HEK293 (cell line): ENCODE measurements around the gene MTUS2.

Experiments
- CTCF ChIA-PET: fragments of 350-600 bp; formaldehyde crosslinking; extraction: SDS; loops from one replicate; lab custom pipeline; 2021; ENCODE audit warnings: antibody characterized with exemption; lab: Yijun Ruan, JAX
- POLR2A ChIA-PET: fragments of 300-600 bp; formaldehyde crosslinking; extraction: SDS; loops from one replicate; lab custom pipeline; 2020; ENCODE audit warnings: antibody characterized with exemption, inconsistent platforms; lab: Yijun Ruan, JAX
- H3K27ac ChIP-seq: fragments of 200-500 bp; sonication (Bioruptor generic); 2 replicates; pipeline ENCODE4 v1.5.1; 2014; ENCODE audit warnings: low read depth, low read length, control low read depth, inconsistent platforms; ENCODE audit errors: extremely low read depth
- H3K36me3 ChIP-seq, 2 experiments: fragments of 200-500 bp in 1 of 2; sonication (Bioruptor generic) in 1 of 2; 1 replicate in 1 of 2; 2 replicates in 1 of 2; pipeline ENCODE4 v1.5.1; 2014 to 2017; ENCODE audit warnings: inconsistent platforms in 2 of 2, low read length in 2 of 2; ENCODE audit not compliant: control insufficient read depth in 2 of 2, insufficient read depth in 1 of 2
- H3K4me1 ChIP-seq: fragments of 200-500 bp; sonication (Bioruptor generic); 2 replicates; pipeline ENCODE4 v1.5.1; 2014; ENCODE audit warnings: mild to moderate bottlenecking, low read length, inconsistent platforms; ENCODE audit not compliant: control insufficient read depth, insufficient read depth
- H3K4me3 ChIP-seq: 2 replicates; pipeline ENCODE4 v1.5.1; 2011; ENCODE audit warnings: low read depth, mild to moderate bottlenecking, control low read depth, low read length, moderate library complexity
- H3K9me3 ChIP-seq: fragments of 200-500 bp; sonication (Bioruptor generic); 2 replicates; pipeline ENCODE4 v1.5.1; 2014; ENCODE audit warnings: low read depth, low read length, inconsistent platforms; ENCODE audit not compliant: control insufficient read depth, insufficient read depth
- KLF16 ChIP-seq: fragments of 450-650 bp; formaldehyde crosslinking; IDR thresholded peaks from 2 replicates; pipeline ENCODE4 v1.5.1; 2017; ENCODE audit warnings: missing biosample characterization, missing genetic modification characterization
- KLF9 ChIP-seq: fragments of 450-650 bp; formaldehyde crosslinking; IDR thresholded peaks from 2 replicates; pipeline ENCODE4 v1.5.1; 2016; ENCODE audit warnings: missing biosample characterization, missing genetic modification characterization, low read depth
- REPIN1 ChIP-seq: fragments of 450-650 bp; formaldehyde crosslinking; IDR thresholded peaks from 2 replicates; pipeline ENCODE4 v1.5.1; 2017; ENCODE audit warnings: missing biosample characterization, missing genetic modification characterization, low read depth
- SCRT1 ChIP-seq: fragments of 450-650 bp; formaldehyde crosslinking; IDR thresholded peaks from 2 replicates; pipeline ENCODE4 v1.5.1; 2016; ENCODE audit warnings: missing biosample characterization, missing genetic modification characterization, borderline replicate concordance
- SETDB1 ChIP-seq: IDR thresholded peaks from one replicate; pipeline ENCODE4 v1.6.1; 2017; ENCODE audit warnings: mild to moderate bottlenecking, low read length, moderate library complexity, mixed read lengths; ENCODE audit not compliant: insufficient read length
- TCF7L2 ChIP-seq: IDR thresholded peaks from 2 replicates; pipeline ENCODE4 v1.6.1; 2011; ENCODE audit warnings: low read depth, mild to moderate bottlenecking, inconsistent platforms, low read length, moderate library complexity, borderline replicate concordance
- ZEB2 ChIP-seq: fragments of 450-650 bp; formaldehyde crosslinking; IDR thresholded peaks from 2 replicates; pipeline ENCODE4 v1.5.1; 2016; ENCODE audit warnings: missing biosample characterization, missing genetic modification characterization
- ZFP69B ChIP-seq: fragments of 450-650 bp; formaldehyde crosslinking; IDR thresholded peaks from 2 replicates; pipeline ENCODE4 v1.5.1; 2016; ENCODE audit warnings: missing biosample characterization, missing genetic modification characterization
- ZNF121 ChIP-seq: fragments of 450-650 bp; formaldehyde crosslinking; IDR thresholded peaks from 2 replicates; pipeline ENCODE4 v1.5.1; 2016; ENCODE audit warnings: missing biosample characterization, missing genetic modification characterization
- ZNF184 ChIP-seq: fragments of 450-650 bp; IDR thresholded peaks from 2 replicates; pipeline ENCODE4 v1.5.1; 2018; ENCODE audit warnings: missing biosample characterization, mild to moderate bottlenecking, missing genetic modification characterization
- ZNF266 ChIP-seq: fragments of 450-650 bp; formaldehyde crosslinking; IDR thresholded peaks from 2 replicates; pipeline ENCODE4 v1.5.1; 2016; ENCODE audit warnings: missing biosample characterization, missing genetic modification characterization, low read depth
- ZNF311 ChIP-seq: fragments of 450-650 bp; formaldehyde crosslinking; IDR thresholded peaks from 2 replicates; pipeline ENCODE4 v1.5.1; 2017; ENCODE audit warnings: missing biosample characterization, missing genetic modification characterization, borderline replicate concordance
- ZNF394 ChIP-seq: fragments of 450-650 bp; formaldehyde crosslinking; IDR thresholded peaks from 2 replicates; pipeline ENCODE4 v1.5.1; 2016; ENCODE audit warnings: missing biosample characterization, missing genetic modification characterization, mild to moderate bottlenecking, moderate library complexity, borderline replicate concordance
- ZNF416 ChIP-seq: fragments of 450-650 bp; formaldehyde crosslinking; IDR thresholded peaks from 2 replicates; pipeline ENCODE4 v1.5.1; 2016; ENCODE audit warnings: missing biosample characterization, missing genetic modification characterization
- ZNF473 ChIP-seq: fragments of 450-650 bp; formaldehyde crosslinking; IDR thresholded peaks from 2 replicates; pipeline ENCODE4 v1.5.1; 2017; ENCODE audit warnings: missing biosample characterization, missing genetic modification characterization
- ZNF558 ChIP-seq: fragments of 450-650 bp; formaldehyde crosslinking; IDR thresholded peaks from 2 replicates; pipeline ENCODE4 v1.5.1; 2016; ENCODE audit warnings: missing biosample characterization, missing genetic modification characterization
- ZNF600 ChIP-seq: fragments of 450-650 bp; formaldehyde crosslinking; IDR thresholded peaks from 2 replicates; pipeline ENCODE4 v1.5.1; 2016; ENCODE audit warnings: missing biosample characterization, missing genetic modification characterization
- ZNF610 ChIP-seq: fragments of 450-650 bp; formaldehyde crosslinking; IDR thresholded peaks from 2 replicates; pipeline ENCODE4 v1.5.1; 2016; ENCODE audit warnings: missing biosample characterization, missing genetic modification characterization, borderline replicate concordance
- ZNF664 ChIP-seq: fragments of 450-650 bp; formaldehyde crosslinking; IDR thresholded peaks from 2 replicates; pipeline ENCODE4 v1.5.1; 2016; ENCODE audit warnings: missing biosample characterization, missing genetic modification characterization
- ZNF707 ChIP-seq: fragments of 450-650 bp; formaldehyde crosslinking; IDR thresholded peaks from 2 replicates; pipeline ENCODE4 v1.5.1; 2016; ENCODE audit warnings: missing biosample characterization, missing genetic modification characterization
- ZSCAN16 ChIP-seq: fragments of 450-650 bp; formaldehyde crosslinking; IDR thresholded peaks from 2 replicates; pipeline ENCODE4 v1.5.1; 2016; ENCODE audit warnings: missing biosample characterization, missing genetic modification characterization
- TF ChIP-seq, protein P1 (sequence below): fragments of 450-650 bp; formaldehyde crosslinking; IDR thresholded peaks from 2 replicates; pipeline ENCODE4 v1.5.1; 2016; ENCODE audit warnings: missing biosample characterization, missing genetic modification characterization
- TF ChIP-seq, protein P2 (sequence below): fragments of 450-650 bp; formaldehyde crosslinking; IDR thresholded peaks from 2 replicates; pipeline ENCODE4 v1.5.1; 2017; ENCODE audit warnings: missing biosample characterization, missing genetic modification characterization
- TF ChIP-seq, protein P3 (sequence below): fragments of 450-650 bp; formaldehyde crosslinking; IDR thresholded peaks from 2 replicates; pipeline ENCODE4 v1.5.1; 2016; ENCODE audit warnings: missing biosample characterization, missing genetic modification characterization, low read depth

The MTUS2 gene

DNA sequence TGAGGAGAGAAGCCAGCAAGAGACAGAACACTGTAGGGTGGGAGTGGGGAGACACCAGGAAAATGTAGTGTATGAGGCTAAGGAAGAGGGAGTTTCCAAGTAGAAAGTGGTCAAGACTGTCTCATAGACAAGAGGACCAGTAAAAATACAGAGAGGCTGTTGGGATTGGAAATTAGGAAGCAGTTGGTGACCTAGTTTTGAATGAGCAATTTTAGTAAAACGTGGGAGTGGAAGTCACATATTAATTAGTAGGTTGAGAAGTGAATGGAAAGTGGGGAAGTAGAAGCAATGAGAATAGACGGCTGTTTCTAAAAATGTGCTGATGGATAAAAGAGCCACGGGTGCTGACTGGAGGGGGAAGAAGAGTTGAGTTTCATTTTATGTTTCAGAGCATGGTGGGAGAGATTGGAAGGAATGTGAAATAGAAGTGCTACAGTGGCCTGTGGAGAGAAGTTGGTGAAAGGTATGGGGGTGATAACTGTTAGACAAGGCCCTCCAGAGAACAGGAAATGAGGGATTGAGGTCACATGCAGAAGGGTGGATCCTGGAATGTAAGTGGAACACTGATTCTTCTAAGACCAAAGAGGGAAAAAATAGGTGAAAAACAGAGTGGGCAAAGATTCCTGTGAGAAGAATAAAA lies 247.3 kb downstream of the MTUS2 start:
- no peaks in the 10 kb centered on the region for H3K4me1 ChIP-seq
- POLR2A ChIA-PET, result no interaction called here
- no peak for TF ChIP-seq ZNF473 (tag by site-specific recombination)
- no peak overlapping the region for H3K4me3 ChIP-seq
- H3K27ac ChIP-seq, result no peak overlapping the region
- CTCF ChIA-PET, result no interaction called here
- no peaks in the 10 kb centered on the region for H3K36me3 ChIP-seq
- H3K9me3 ChIP-seq, result no peaks in the 10 kb centered on the region

DNA sequence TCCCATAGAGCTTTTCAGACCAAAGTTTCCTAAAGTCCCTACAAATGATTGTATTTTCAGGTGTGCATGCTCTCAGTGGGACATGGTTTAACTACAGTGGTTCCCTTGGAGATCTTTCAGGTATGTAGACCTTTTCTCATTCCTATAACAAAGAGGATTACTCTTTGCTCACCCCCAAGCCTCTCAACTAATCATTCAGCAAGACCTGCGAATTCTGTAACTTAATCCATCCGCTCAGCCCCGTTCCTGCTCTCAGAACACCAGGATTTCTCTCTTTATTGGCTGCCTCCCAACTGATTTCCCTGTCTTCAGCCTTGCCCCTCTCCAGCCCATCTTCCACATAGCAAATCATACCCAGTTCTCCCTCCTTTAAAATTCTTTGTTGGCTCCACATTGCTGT lies 253.6 kb downstream of the MTUS2 start:
- Histone ChIP-seq H3K27ac (no peak overlapping the region), H3K9me3 (no peaks in the 10 kb centered on the region), H3K4me3 (no peak overlapping the region), H3K36me3 (no peaks in the 10 kb centered on the region), H3K4me1 (no peaks in the 10 kb centered on the region)
- ChIA-PET CTCF (no interaction called here), POLR2A (no interaction called here)
- TF ChIP-seq, protein P1, sequence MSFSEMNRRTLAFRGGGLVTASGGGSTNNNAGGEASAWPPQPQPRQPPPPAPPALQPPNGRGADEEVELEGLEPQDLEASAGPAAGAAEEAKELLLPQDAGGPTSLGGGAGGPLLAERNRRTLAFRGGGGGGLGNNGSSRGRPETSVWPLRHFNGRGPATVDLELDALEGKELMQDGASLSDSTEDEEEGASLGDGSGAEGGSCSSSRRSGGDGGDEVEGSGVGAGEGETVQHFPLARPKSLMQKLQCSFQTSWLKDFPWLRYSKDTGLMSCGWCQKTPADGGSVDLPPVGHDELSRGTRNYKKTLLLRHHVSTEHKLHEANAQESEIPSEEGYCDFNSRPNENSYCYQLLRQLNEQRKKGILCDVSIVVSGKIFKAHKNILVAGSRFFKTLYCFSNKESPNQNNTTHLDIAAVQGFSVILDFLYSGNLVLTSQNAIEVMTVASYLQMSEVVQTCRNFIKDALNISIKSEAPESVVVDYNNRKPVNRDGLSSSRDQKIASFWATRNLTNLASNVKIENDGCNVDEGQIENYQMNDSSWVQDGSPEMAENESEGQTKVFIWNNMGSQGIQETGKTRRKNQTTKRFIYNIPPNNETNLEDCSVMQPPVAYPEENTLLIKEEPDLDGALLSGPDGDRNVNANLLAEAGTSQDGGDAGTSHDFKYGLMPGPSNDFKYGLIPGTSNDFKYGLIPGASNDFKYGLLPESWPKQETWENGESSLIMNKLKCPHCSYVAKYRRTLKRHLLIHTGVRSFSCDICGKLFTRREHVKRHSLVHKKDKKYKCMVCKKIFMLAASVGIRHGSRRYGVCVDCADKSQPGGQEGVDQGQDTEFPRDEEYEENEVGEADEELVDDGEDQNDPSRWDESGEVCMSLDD (tag by site-specific recombination), result no peak
- no peak for TF ChIP-seq ZNF610 (tag by site-specific recombination)
- no peak for TF ChIP-seq ZNF600 (tag by site-specific recombination)
- TF ChIP-seq ZNF394 (tag by site-specific recombination), result no peak
- TF ChIP-seq ZNF121 (tag by site-specific recombination), result no peak
- TF ChIP-seq ZNF266 (tag by site-specific recombination), result no peak
- TF ChIP-seq ZNF707 (tag by site-specific recombination), result no peak
- TF ChIP-seq ZFP69B (tag by site-specific recombination), result no peak
- TF ChIP-seq, protein P2, sequence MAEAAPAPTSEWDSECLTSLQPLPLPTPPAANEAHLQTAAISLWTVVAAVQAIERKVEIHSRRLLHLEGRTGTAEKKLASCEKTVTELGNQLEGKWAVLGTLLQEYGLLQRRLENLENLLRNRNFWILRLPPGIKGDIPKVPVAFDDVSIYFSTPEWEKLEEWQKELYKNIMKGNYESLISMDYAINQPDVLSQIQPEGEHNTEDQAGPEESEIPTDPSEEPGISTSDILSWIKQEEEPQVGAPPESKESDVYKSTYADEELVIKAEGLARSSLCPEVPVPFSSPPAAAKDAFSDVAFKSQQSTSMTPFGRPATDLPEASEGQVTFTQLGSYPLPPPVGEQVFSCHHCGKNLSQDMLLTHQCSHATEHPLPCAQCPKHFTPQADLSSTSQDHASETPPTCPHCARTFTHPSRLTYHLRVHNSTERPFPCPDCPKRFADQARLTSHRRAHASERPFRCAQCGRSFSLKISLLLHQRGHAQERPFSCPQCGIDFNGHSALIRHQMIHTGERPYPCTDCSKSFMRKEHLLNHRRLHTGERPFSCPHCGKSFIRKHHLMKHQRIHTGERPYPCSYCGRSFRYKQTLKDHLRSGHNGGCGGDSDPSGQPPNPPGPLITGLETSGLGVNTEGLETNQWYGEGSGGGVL (tag by site-specific recombination), result no peak
- TF ChIP-seq ZSCAN16 (tag by site-specific recombination), result no peak
- no peak for TF ChIP-seq ZNF416 (tag by site-specific recombination)
- no peak for TF ChIP-seq ZNF184
- TF ChIP-seq KLF9 (tag by site-specific recombination), result no peak
- TF ChIP-seq REPIN1 (tag by site-specific recombination), result no peak
- no peak for TF ChIP-seq ZNF558 (tag by site-specific recombination)
- TF ChIP-seq SCRT1 (tag by site-specific recombination), result no peak

DNA sequence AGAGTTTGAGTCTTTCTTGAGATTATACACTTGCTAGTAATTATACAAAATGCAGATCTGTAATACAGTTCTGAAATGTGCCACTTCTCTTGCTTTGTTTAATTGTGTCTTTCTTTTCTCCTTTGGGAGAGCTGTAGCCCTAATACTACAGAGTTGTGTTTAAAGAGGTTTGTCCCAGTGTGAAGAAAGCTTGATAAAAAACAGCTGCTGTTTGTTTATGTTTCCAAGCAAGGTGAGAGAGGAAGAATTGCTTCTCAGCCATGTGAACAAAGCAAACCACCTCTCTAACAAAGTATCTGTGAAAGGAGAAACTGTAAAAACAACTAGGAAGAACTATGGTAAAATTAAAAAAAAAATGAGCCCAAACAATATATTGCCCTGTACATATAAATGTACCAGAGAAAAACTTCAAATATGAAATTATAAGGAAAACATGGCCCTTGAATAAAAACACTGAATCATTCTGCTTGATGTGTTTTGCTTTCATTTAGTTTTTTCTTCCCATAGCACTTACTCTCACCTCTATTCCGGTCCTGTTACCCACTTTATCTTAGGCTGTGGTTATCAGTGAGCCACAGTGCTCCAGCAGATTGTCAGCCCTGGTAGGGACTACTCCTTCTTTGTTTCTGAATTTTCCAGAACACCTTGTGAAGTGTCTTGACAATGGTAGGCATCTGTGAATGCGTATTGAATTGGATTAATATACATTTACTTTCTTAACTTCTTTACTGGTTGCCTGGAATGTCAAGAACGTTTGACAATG lies 257.1 kb downstream of the MTUS2 start:
- Histone ChIP-seq H3K4me1 (no peaks in the 10 kb centered on the region), H3K4me3 (no peak overlapping the region), H3K36me3 (no peaks in the 10 kb centered on the region), H3K27ac (no peak overlapping the region), H3K9me3 (no peaks in the 10 kb centered on the region)
- CTCF ChIA-PET, result interaction anchor here (0.8 kb wide), 1 partner anchor 253 kb away, joined by 3 read pairs; no protein-coding TSS in a partner anchor
- POLR2A ChIA-PET, result no interaction called here
- TF ChIP-seq TCF7L2 (no peak), ZNF311 (tag by site-specific recombination) (no peak), SETDB1 (no peak), ZEB2 (no peak), KLF16 (no peak), ZNF664 (no peak)
- TF ChIP-seq, protein P3, sequence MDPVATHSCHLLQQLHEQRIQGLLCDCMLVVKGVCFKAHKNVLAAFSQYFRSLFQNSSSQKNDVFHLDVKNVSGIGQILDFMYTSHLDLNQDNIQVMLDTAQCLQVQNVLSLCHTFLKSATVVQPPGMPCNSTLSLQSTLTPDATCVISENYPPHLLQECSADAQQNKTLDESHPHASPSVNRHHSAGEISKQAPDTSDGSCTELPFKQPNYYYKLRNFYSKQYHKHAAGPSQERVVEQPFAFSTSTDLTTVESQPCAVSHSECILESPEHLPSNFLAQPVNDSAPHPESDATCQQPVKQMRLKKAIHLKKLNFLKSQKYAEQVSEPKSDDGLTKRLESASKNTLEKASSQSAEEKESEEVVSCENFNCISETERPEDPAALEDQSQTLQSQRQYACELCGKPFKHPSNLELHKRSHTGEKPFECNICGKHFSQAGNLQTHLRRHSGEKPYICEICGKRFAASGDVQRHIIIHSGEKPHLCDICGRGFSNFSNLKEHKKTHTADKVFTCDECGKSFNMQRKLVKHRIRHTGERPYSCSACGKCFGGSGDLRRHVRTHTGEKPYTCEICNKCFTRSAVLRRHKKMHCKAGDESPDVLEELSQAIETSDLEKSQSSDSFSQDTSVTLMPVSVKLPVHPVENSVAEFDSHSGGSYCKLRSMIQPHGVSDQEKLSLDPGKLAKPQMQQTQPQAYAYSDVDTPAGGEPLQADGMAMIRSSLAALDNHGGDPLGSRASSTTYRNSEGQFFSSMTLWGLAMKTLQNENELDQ (tag by site-specific recombination), result no peak
